K562 (cell line): ENCODE data around the gene SCN5A. TPM values are rescaled to one million over a fixed set of nuclear protein-coding genes. Genes with fewer than 3 reads are reported as not detected.
A peak's percentile ranks its signal among the peaks of the same experiment; 100 is the strongest.

Experiments
- CHAMP1 ChIP-seq: fragments of 450-650 bp; IDR thresholded peaks from 2 replicates; pipeline ENCODE4 v1.6.1; 2016; ENCODE audit warnings: mild to moderate bottlenecking
- E4F1 ChIP-seq: fragments of 250-450 bp; sonication (Bioruptor Pico); IDR thresholded peaks from 2 replicates; pipeline ENCODE4 v1.5.0; 2021; ENCODE audit warnings: mild to moderate bottlenecking, borderline replicate concordance
- ETV6 ChIP-seq, 3 experiments: fragments of 150-350 bp in 1 of 3; sonication (generic) in 1 of 3; formaldehyde crosslinking in 1 of 3; IDR thresholded peaks; 2 replicates each; pipeline versions ENCODE4 v1.6.1 to v1.8.0; 2014 to 2022; ENCODE audit warnings: borderline replicate concordance in 2 of 3, low read depth in 2 of 3, antibody characterized with exemption in 1 of 3, low read length in 1 of 3, mild to moderate bottlenecking in 1 of 3, missing genetic modification reagents in 1 of 3
- RBBP5 ChIP-seq: fragments of 200-600 bp; sonication (generic); IDR thresholded peaks from 2 replicates; pipeline ENCODE4 v1.6.1; 2012; ENCODE audit warnings: borderline replicate concordance, mild to moderate bottlenecking, low read length, control low read depth, inconsistent platforms; ENCODE audit not compliant: insufficient read depth, poor library complexity, severe bottlenecking
- RFX1 ChIP-seq: fragments of 450-650 bp; IDR thresholded peaks from 2 replicates; pipeline ENCODE4 v1.6.1; 2016; ENCODE audit warnings: mild to moderate bottlenecking, moderate library complexity
- ZSCAN32 ChIP-seq: fragments of 450-650 bp; formaldehyde crosslinking; IDR thresholded peaks from 2 replicates; pipeline ENCODE4 v1.4.0; 2020; ENCODE audit warnings: mild to moderate bottlenecking, moderate library complexity
- polyA plus RNA-seq, 8 experiments: library from polyadenylated mRNA; depleted of rRNA in 4 of 8; stranded (reverse) in 5 of 8; unstranded in 3 of 8; fragments of >200 nt; fragmentation: Nextera tagmentation in 2 of 8; fragmentation: Illumina TruSeq in 1 of 8; extraction: Ambion mirVana in 2 of 8; extraction: Trizol in 1 of 8; gene quantifications; 2 replicates each; pipeline versions ENCODE4 v1.2.1 to v1.2.3, GENCODE V29; 2011 to 2014; ENCODE audit warnings: inconsistent platforms in 1 of 8, missing spikeins in 1 of 8
- total RNA-seq, 7 experiments: library from RNA; depleted of rRNA in 6 of 7; stranded (reverse); fragments of >200 nt in 6 of 7; fragmentation: Illumina TruSeq in 2 of 7; extraction: Trizol in 2 of 7; gene quantifications; 2 replicates each; pipeline versions ENCODE4 v1.2.1 to v1.2.3, GENCODE V29; 2011 to 2021; ENCODE audit warnings: low replicate concordance in 1 of 7

SCN5A gene
- total and polyA plus RNA-seq, 9 of the 15 experiments (the other 6 are each of a cell fraction or from before 2014, with no cell fraction given), result 0.07 to 1.4 (median 0.21) TPM; not detected in 2

GRCh38 chr3:38516669-38517068 lies 132.8 kb downstream of the SCN5A start (continued):
- no peak for TF ChIP-seq ETV6 (IDR thresholded peaks at IDR 0.05; ENCODE audit: borderline replicate concordance in 1 of 2, low read depth in 2 of 2, low read length in 1 of 2)
- no peak for TF ChIP-seq ETV6 (CRISPR knock-in tag; IDR thresholded peaks at IDR 0.05; ENCODE audit: borderline replicate concordance)
- TF ChIP-seq RBBP5, result no peak
- TF ChIP-seq CHAMP1, result 0 out of 2 replicates have a peak, but pooled peaks have one; percentile 50
- TF ChIP-seq E4F1 (CRISPR knock-in tag), result no peak
- no peak for TF ChIP-seq ZSCAN32 (CRISPR knock-in tag)
- TF ChIP-seq RFX1, result no peak
- TF ChIP-seq, all 486 proteins: peak for 25
